HEK293 (cell line): ENCODE data around the gene TBC1D8.

ENCODE experiments used
- CTCF ChIA-PET: fragments of 350-600 bp; formaldehyde crosslinking; extraction: SDS; loops from one replicate; lab custom pipeline; 2021; ENCODE audit warnings: antibody characterized with exemption; lab: Yijun Ruan, JAX
- POLR2A ChIA-PET: fragments of 300-600 bp; formaldehyde crosslinking; extraction: SDS; loops from one replicate; lab custom pipeline; 2020; ENCODE audit warnings: antibody characterized with exemption, inconsistent platforms; lab: Yijun Ruan, JAX
- H3K27ac ChIP-seq: fragments of 200-500 bp; sonication (Bioruptor generic); 2 replicates; pipeline ENCODE4 v1.5.1; 2014; ENCODE audit warnings: low read depth, low read length, control low read depth, inconsistent platforms; ENCODE audit errors: extremely low read depth
- H3K36me3 ChIP-seq, 2 experiments: fragments of 200-500 bp in 1 of 2; sonication (Bioruptor generic) in 1 of 2; 1 replicate in 1 of 2; 2 replicates in 1 of 2; pipeline ENCODE4 v1.5.1; 2014 to 2017; ENCODE audit warnings: inconsistent platforms in 2 of 2, low read length in 2 of 2; ENCODE audit not compliant: control insufficient read depth in 2 of 2, insufficient read depth in 1 of 2
- H3K4me1 ChIP-seq: fragments of 200-500 bp; sonication (Bioruptor generic); 2 replicates; pipeline ENCODE4 v1.5.1; 2014; ENCODE audit warnings: mild to moderate bottlenecking, low read length, inconsistent platforms; ENCODE audit not compliant: control insufficient read depth, insufficient read depth
- H3K4me3 ChIP-seq: 2 replicates; pipeline ENCODE4 v1.5.1; 2011; ENCODE audit warnings: low read depth, mild to moderate bottlenecking, control low read depth, low read length, moderate library complexity
- H3K9me3 ChIP-seq: fragments of 200-500 bp; sonication (Bioruptor generic); 2 replicates; pipeline ENCODE4 v1.5.1; 2014; ENCODE audit warnings: low read depth, low read length, inconsistent platforms; ENCODE audit not compliant: control insufficient read depth, insufficient read depth
- AEBP2 ChIP-seq: fragments of 450-650 bp; formaldehyde crosslinking; IDR thresholded peaks from 2 replicates; pipeline ENCODE4 v1.5.1; 2016; ENCODE audit warnings: missing biosample characterization, missing genetic modification characterization, borderline replicate concordance
- ATF2 ChIP-seq: fragments of 450-650 bp; formaldehyde crosslinking; IDR thresholded peaks from 2 replicates; pipeline ENCODE4 v1.5.1; 2016; ENCODE audit warnings: missing biosample characterization, missing genetic modification characterization, low read depth
- BCL11B ChIP-seq: fragments of 450-650 bp; formaldehyde crosslinking; IDR thresholded peaks from 2 replicates; pipeline ENCODE4 v1.5.1; 2016; ENCODE audit warnings: low read depth, missing biosample characterization, missing genetic modification characterization
- FEZF1 ChIP-seq: fragments of 450-650 bp; formaldehyde crosslinking; IDR thresholded peaks from 2 replicates; pipeline ENCODE4 v1.5.1; 2016; ENCODE audit warnings: missing biosample characterization, missing genetic modification characterization
- HOXD13 ChIP-seq: sonication (generic); formaldehyde crosslinking; IDR thresholded peaks from 2 replicates; pipeline ENCODE4 v1.8.0; 2022; ENCODE audit warnings: missing genetic modification reagents, borderline replicate concordance
- KLF7 ChIP-seq: fragments of 450-650 bp; formaldehyde crosslinking; IDR thresholded peaks from 2 replicates; pipeline ENCODE4 v1.5.1; 2016; ENCODE audit warnings: missing biosample characterization, missing genetic modification characterization, borderline replicate concordance
- OSR2 ChIP-seq: fragments of 450-650 bp; formaldehyde crosslinking; IDR thresholded peaks from 2 replicates; pipeline ENCODE4 v1.5.1; 2016; ENCODE audit warnings: missing biosample characterization, missing genetic modification characterization
- OVOL3 ChIP-seq: fragments of 450-650 bp; formaldehyde crosslinking; IDR thresholded peaks from 2 replicates; pipeline ENCODE4 v1.5.1; 2016; ENCODE audit warnings: missing biosample characterization, missing genetic modification characterization
- PRDM4 ChIP-seq: fragments of 450-650 bp; formaldehyde crosslinking; IDR thresholded peaks from 2 replicates; pipeline ENCODE4 v1.5.1; 2017; ENCODE audit warnings: missing biosample characterization, missing genetic modification characterization
- ZFP41 ChIP-seq: fragments of 450-650 bp; formaldehyde crosslinking; IDR thresholded peaks from 2 replicates; pipeline ENCODE4 v1.5.1; 2016; ENCODE audit warnings: missing biosample characterization, missing genetic modification characterization, borderline replicate concordance
- ZFP69B ChIP-seq: fragments of 450-650 bp; formaldehyde crosslinking; IDR thresholded peaks from 2 replicates; pipeline ENCODE4 v1.5.1; 2016; ENCODE audit warnings: missing biosample characterization, missing genetic modification characterization
- ZNF146 ChIP-seq: fragments of 450-650 bp; formaldehyde crosslinking; IDR thresholded peaks from 2 replicates; pipeline ENCODE4 v1.5.1; 2016; ENCODE audit warnings: missing biosample characterization, missing genetic modification characterization
- ZNF16 ChIP-seq: fragments of 450-650 bp; formaldehyde crosslinking; IDR thresholded peaks from 2 replicates; pipeline ENCODE4 v1.5.1; 2016; ENCODE audit warnings: low read depth, missing biosample characterization, missing genetic modification characterization
- ZNF175 ChIP-seq: fragments of 450-650 bp; formaldehyde crosslinking; IDR thresholded peaks from 2 replicates; pipeline ENCODE4 v1.5.1; 2016; ENCODE audit warnings: missing biosample characterization, missing genetic modification characterization
- ZNF202 ChIP-seq: fragments of 450-650 bp; formaldehyde crosslinking; IDR thresholded peaks from 2 replicates; pipeline ENCODE4 v1.5.1; 2016; ENCODE audit warnings: missing biosample characterization, missing genetic modification characterization, borderline replicate concordance
- ZNF23 ChIP-seq: fragments of 450-650 bp; formaldehyde crosslinking; IDR thresholded peaks from 2 replicates; pipeline ENCODE4 v1.5.1; 2016; ENCODE audit warnings: missing biosample characterization, missing genetic modification characterization, borderline replicate concordance
- ZNF266 ChIP-seq: fragments of 450-650 bp; formaldehyde crosslinking; IDR thresholded peaks from 2 replicates; pipeline ENCODE4 v1.5.1; 2016; ENCODE audit warnings: missing biosample characterization, missing genetic modification characterization, low read depth
- ZNF366 ChIP-seq: fragments of 450-650 bp; formaldehyde crosslinking; conservative IDR thresholded peaks from 2 replicates; pipeline ENCODE4 v1.5.1; 2016; ENCODE audit warnings: missing biosample characterization, missing genetic modification characterization
- ZNF391 ChIP-seq: fragments of 450-650 bp; formaldehyde crosslinking; IDR thresholded peaks from 2 replicates; pipeline ENCODE4 v1.5.1; 2016; ENCODE audit warnings: low read depth, missing biosample characterization, missing genetic modification characterization, borderline replicate concordance
- ZNF404 ChIP-seq: fragments of 450-650 bp; formaldehyde crosslinking; IDR thresholded peaks from 2 replicates; pipeline ENCODE4 v1.5.1; 2017; ENCODE audit warnings: missing biosample characterization, missing genetic modification characterization
- ZNF513 ChIP-seq: fragments of 450-650 bp; IDR thresholded peaks from 2 replicates; pipeline ENCODE4 v1.5.1; 2018; ENCODE audit warnings: missing biosample characterization, missing genetic modification characterization
- ZNF521 ChIP-seq: fragments of 450-650 bp; formaldehyde crosslinking; IDR thresholded peaks from 2 replicates; pipeline ENCODE4 v1.5.1; 2017; ENCODE audit warnings: missing biosample characterization, mild to moderate bottlenecking, missing genetic modification characterization
- ZNF549 ChIP-seq: fragments of 450-650 bp; IDR thresholded peaks from 2 replicates; pipeline ENCODE4 v1.5.1; 2018; ENCODE audit warnings: missing biosample characterization, missing genetic modification characterization, mild to moderate bottlenecking, inconsistent platforms, moderate library complexity
- ZNF677 ChIP-seq: fragments of 450-650 bp; IDR thresholded peaks from 2 replicates; pipeline ENCODE4 v1.5.0; 2018; ENCODE audit warnings: missing biosample characterization, mild to moderate bottlenecking, missing genetic modification characterization, moderate library complexity
- ZNF768 ChIP-seq: fragments of 450-650 bp; formaldehyde crosslinking; IDR thresholded peaks from 2 replicates; pipeline ENCODE4 v1.5.1; 2018; ENCODE audit warnings: missing biosample characterization, mild to moderate bottlenecking, missing genetic modification characterization
- ZSCAN4 ChIP-seq: fragments of 450-650 bp; formaldehyde crosslinking; IDR thresholded peaks from 2 replicates; pipeline ENCODE4 v1.5.1; 2017; ENCODE audit warnings: missing biosample characterization, missing genetic modification characterization

TBC1D8 gene

GRCh38 chr2:101162561-101163330 is 11.6 kb upstream of the TBC1D8 start:
- H3K36me3 ChIP-seq = no peaks in the 10 kb centered on the region
- H3K27ac ChIP-seq = no peak overlapping the region
- H3K4me1 ChIP-seq = no peaks in the 10 kb centered on the region; the same call in 1 of the 2 replicates
- H3K4me3 ChIP-seq = no peak overlapping the region
- ChIA-PET POLR2A (no interaction called here), CTCF (interaction anchor here (0.5 to 1.4 kb wide), 4 partner anchors 26 to 900 kb away, joined by 3 to 6 read pairs (median 4); no protein-coding TSS in a partner anchor)
- no peaks in the 10 kb centered on the region for H3K9me3 ChIP-seq
- no peak for TF ChIP-seq BCL11B (tag by site-specific recombination)
- TF ChIP-seq ZNF677 (tag by site-specific recombination) = no peak
- no peak for TF ChIP-seq ZNF391 (tag by site-specific recombination)
- no peak for TF ChIP-seq ZSCAN4 (tag by site-specific recombination)
- TF ChIP-seq FEZF1 (tag by site-specific recombination) = no peak
- TF ChIP-seq ZNF16 (tag by site-specific recombination) = no peak
- no peak for TF ChIP-seq AEBP2 (tag by site-specific recombination)
- TF ChIP-seq ZNF146 (tag by site-specific recombination) = no peak
- TF ChIP-seq HOXD13 (CRISPR knock-in tag) = no peak
- no peak for TF ChIP-seq ZNF768 (tag by site-specific recombination)
- TF ChIP-seq OVOL3 (tag by site-specific recombination) = no peak
- TF ChIP-seq ATF2 (tag by site-specific recombination) = no peak
- TF ChIP-seq ZFP69B (tag by site-specific recombination) = no peak
- TF ChIP-seq ZNF521 (tag by site-specific recombination) = no peak
- TF ChIP-seq ZNF404 (tag by site-specific recombination) = no peak
- TF ChIP-seq ZNF23 (tag by site-specific recombination) = no peak
- no peak for TF ChIP-seq ZNF175 (tag by site-specific recombination)
- TF ChIP-seq ZNF202 (tag by site-specific recombination) = no peak
- no peak for TF ChIP-seq ZNF366

- Histone ChIP-seq H3K9me3 (no peaks in the 10 kb centered on the region), H3K4me3 (no peak overlapping the region), H3K36me3 (no peaks in the 10 kb centered on the region), H3K27ac (no peak overlapping the region), H3K4me1 (no peaks in the 10 kb centered on the region; the same call in 1 of the 2 replicates)
- CTCF ChIA-PET = interaction anchor here (1.4 kb wide), 1 partner anchor 149 kb away, joined by 4 read pairs; no protein-coding TSS in a partner anchor
- POLR2A ChIA-PET = no interaction called here
- TF ChIP-seq ZNF266 (no peak), ZNF549 (no peak), OSR2 (tag by site-specific recombination) (no peak), PRDM4 (tag by site-specific recombination) (no peak), KLF7 (tag by site-specific recombination) (no peak), ZFP41 (tag by site-specific recombination) (no peak), ZNF513 (tag by site-specific recombination) (no peak)
These were observed 10.5 kb upstream of the TBC1D8 start for GRCh38 chr2:101161658-101162057.
